PC-9 (cell line): ENCODE data around the gene FOXM1. TPM values are rescaled to one million over a fixed set of nuclear protein-coding genes. Genes with fewer than 3 reads are reported as not detected.

Experiments used
- BruUV-seq: library from RNA; stranded (reverse); fragments of 400-500 nt; replicated peaks from 2 replicates; lab custom pipeline; 2021; lab: Mats Ljungman, UMichigan
- CTCF ChIA-PET: fragments of 300-600 bp; sonication (Branson Sonifier 250); formaldehyde crosslinking; loops from one replicate; lab custom pipeline; 2022; ENCODE audit warnings: antibody characterized with exemption; lab: Charles Lee
- POLR2A ChIA-PET: fragments of 300-600 bp; sonication (Branson Sonifier 250); formaldehyde crosslinking; loops from one replicate; lab custom pipeline; 2022; ENCODE audit warnings: antibody characterized with exemption; ENCODE audit not compliant: unreplicated experiment; lab: Charles Lee
- DNase-seq, 2 experiments: peaks; one replicate each; pipeline versions ENCODE4 v3.0.0 to v3.0.0-alpha.2; 2015 to 2022; ENCODE audit warnings: mixed read lengths in 1 of 2
- H2AFZ ChIP-seq: fragments of 200-600 bp; sonication (generic); 2 replicates; pipeline ENCODE4 v1.8.1; 2017; ENCODE audit warnings: antibody characterized with exemption
- H3F3A ChIP-seq: fragments of 200-600 bp; sonication (generic); 2 replicates; pipeline ENCODE4 v1.8.1; 2017; ENCODE audit warnings: antibody characterized with exemption, mild to moderate bottlenecking, low read depth; ENCODE audit not compliant: insufficient read depth
- H3K27ac ChIP-seq: fragments of 200-600 bp; sonication (generic); 2 replicates; pipeline ENCODE4 v1.6.1; 2016; ENCODE audit warnings: mixed run types
- H3K27me3 ChIP-seq: fragments of 200-600 bp; sonication (generic); 2 replicates; pipeline ENCODE4 v1.6.1; 2016; ENCODE audit warnings: low read depth, mixed run types; ENCODE audit not compliant: insufficient read depth
- H3K36me3 ChIP-seq: fragments of 200-600 bp; sonication (generic); 2 replicates; pipeline ENCODE4 v1.6.1; 2016; ENCODE audit warnings: low read depth, mixed run types
- H3K4me1 ChIP-seq: fragments of 200-600 bp; sonication (generic); replicated peaks from 2 replicates; pipeline ENCODE4 v1.6.1; 2016; ENCODE audit warnings: mixed run types; ENCODE audit not compliant: insufficient read depth
- H3K4me2 ChIP-seq: fragments of 200-600 bp; sonication (generic); 2 replicates; pipeline ENCODE4 v1.6.1; 2017; ENCODE audit warnings: mixed run types
- H3K4me3 ChIP-seq: fragments of 200-600 bp; sonication (generic); 2 replicates; pipeline ENCODE4 v1.6.1; 2016; ENCODE audit warnings: mixed run types
- H3K79me2 ChIP-seq: fragments of 200-600 bp; sonication (generic); 2 replicates; pipeline ENCODE4 v1.6.1; 2017; ENCODE audit warnings: low read depth, mixed run types
- H3K9me2 ChIP-seq: fragments of 200-600 bp; sonication (generic); 2 replicates; pipeline ENCODE4 v1.8.1; 2017; ENCODE audit warnings: mild to moderate bottlenecking; ENCODE audit not compliant: insufficient read depth
- H3K9me3 ChIP-seq: fragments of 200-600 bp; sonication (generic); 2 replicates; pipeline ENCODE4 v1.8.1; 2016; ENCODE audit warnings: low read depth; ENCODE audit not compliant: insufficient read depth
- H4K20me1 ChIP-seq: fragments of 200-600 bp; sonication (generic); 2 replicates; pipeline ENCODE4 v1.8.1; 2017; ENCODE audit not compliant: insufficient read depth
- CTCF ChIP-seq: fragments of 200-600 bp; sonication (generic); conservative IDR thresholded peaks from 2 replicates; pipeline ENCODE4 v1.6.1; 2017; ENCODE audit warnings: mixed run types, antibody characterized with exemption, mild to moderate bottlenecking, moderate library complexity
- EZH2 ChIP-seq: fragments of 200-600 bp; sonication (generic); IDR thresholded peaks from 2 replicates; pipeline ENCODE4 v1.8.0; 2017; ENCODE audit warnings: antibody characterized with exemption, low read depth
- intact Hi-C: fragments of 100-400 bp; cut with micrococcal nuclease; formaldehyde crosslinking; loops from one replicate; pipeline ENCODE4 v1.10.0; 2022; ENCODE audit not compliant: unreplicated experiment
- total RNA-seq: library from RNA; stranded (reverse); gene quantifications from 2 replicates; pipeline ENCODE4 v1.2.3, GENCODE V29; 2021

FOXM1 gene
- total RNA-seq, 1 experiment from 2014 or later = 225 TPM

- H4K20me1 ChIP-seq = no peaks in the 10 kb centered on the region
- DNase-seq = no peak
- BruUV-seq = no TSS peak
- H3K9me3 ChIP-seq = no peaks in the 10 kb centered on the region
- TF ChIP-seq EZH2 (no peak), CTCF (no peak)
- H3K9me2 ChIP-seq = no peaks in the 10 kb centered on the region
- H3F3A ChIP-seq = peaks cover 6% of the 10 kb centered on the region
- H3K4me1 ChIP-seq = no peaks in the 10 kb centered on the region
- POLR2A ChIA-PET = no interaction called here
- CTCF ChIA-PET = interaction anchor here (0.6 kb wide), 3 partner anchors 17 to 114 kb away, joined by 5 to 7 read pairs (median 5); no protein-coding TSS in a partner anchor
- intact Hi-C loops = no loop called here
- 0 out of 2 replicates have a peak, but pooled peaks cover 3% of the 10 kb centered on the region for H3K36me3 ChIP-seq
- H3K4me3 ChIP-seq = no peak overlapping the region
- no peaks in the 10 kb centered on the region for H3K27me3 ChIP-seq
- H3K4me2 ChIP-seq = no peak overlapping the region
- no peak overlapping the region for H2AFZ ChIP-seq
- H3K27ac ChIP-seq = no peak overlapping the region
- H3K79me2 ChIP-seq = no peaks in the 10 kb centered on the region
These were observed 18.6 kb downstream of the FOXM1 start for GRCh38 chr12:2858334-2858733.

DNA sequence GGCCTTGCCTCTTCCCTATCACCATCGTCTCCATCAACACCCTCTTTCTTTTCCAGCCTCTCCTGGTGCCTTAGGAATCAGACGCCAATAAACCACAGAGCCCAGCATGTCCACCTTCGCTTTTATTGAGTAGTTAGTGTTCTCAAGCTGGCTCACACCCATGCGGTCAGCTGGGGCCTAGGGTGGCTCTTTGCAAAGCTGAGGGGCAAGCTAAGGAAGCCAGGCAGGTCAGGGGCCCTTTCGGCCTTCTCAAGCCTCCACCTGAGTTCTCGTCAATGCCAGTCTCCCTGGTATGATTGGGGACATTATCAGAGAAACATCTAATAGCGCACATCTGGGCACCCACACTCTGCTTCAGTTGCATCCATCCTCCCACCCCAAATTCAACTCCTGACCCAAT, 19.4 kb downstream of the FOXM1 start:
- Histone ChIP-seq H3K79me2 (no peaks in the 10 kb centered on the region), H3K4me1 (no peaks in the 10 kb centered on the region), H3K9me3 (no peaks in the 10 kb centered on the region), H4K20me1 (no peaks in the 10 kb centered on the region), H3K4me2 (no peak overlapping the region), H3K9me2 (no peaks in the 10 kb centered on the region), H3K36me3 (0 out of 2 replicates have a peak, but pooled peaks cover 3% of the 10 kb centered on the region), H3K27ac (no peak overlapping the region), H3K27me3 (no peaks in the 10 kb centered on the region), H3K4me3 (no peak overlapping the region), H3F3A (peaks cover 6% of the 10 kb centered on the region), H2AFZ (no peak overlapping the region)
- TF ChIP-seq CTCF (no peak), EZH2 (no peak)
- ChIA-PET POLR2A (no interaction called here), CTCF (interaction anchor here (0.6 kb wide), 1 partner anchor 18 kb away, joined by 5 read pairs; no protein-coding TSS in a partner anchor)
- TSS peak; percentile 27 for BruUV-seq
- no peak for DNase-seq
- intact Hi-C loops = no loop called here

DNA sequence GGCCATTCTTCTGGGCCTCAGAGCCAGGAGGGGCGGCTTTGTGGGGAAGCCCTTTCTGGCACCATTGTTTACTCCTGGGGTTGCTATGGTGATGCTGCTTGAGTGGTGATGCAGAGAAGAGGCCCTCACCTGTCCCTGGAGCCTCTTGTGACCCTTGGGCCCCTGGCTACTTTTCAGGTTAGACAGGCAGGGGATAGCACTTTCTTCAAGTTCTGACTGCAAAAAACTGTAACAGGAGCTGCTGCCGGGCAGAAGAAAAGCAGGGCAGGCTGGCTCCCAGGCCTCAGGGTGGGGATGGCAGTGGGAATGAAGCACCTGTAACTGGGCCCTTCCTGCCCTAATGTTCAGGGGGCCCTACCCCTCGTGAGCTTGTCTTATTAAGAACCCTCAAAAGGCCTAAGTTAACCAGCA, 19.9 kb downstream of the FOXM1 start, which contains the start of gene TEX52:
TEX52 (minus strand) TSS at position 19 of the 411 bp plus-strand sequence; CDS start at position 6, 13 bp downstream.
- CTCF ChIA-PET = no interaction called here
- intact Hi-C loops = no loop called here

More for the DNA sequence above, 19.9 kb downstream of the FOXM1 start, which contains the start of gene TEX52:
- no peak within 1 kb of the TSS for H3K4me3 ChIP-seq
- TF ChIP-seq EZH2 = no peak
- TF ChIP-seq CTCF = no peak
- no peaks in the 10 kb centered on the region for H4K20me1 ChIP-seq
- no peaks in the 10 kb centered on the region for H3K9me2 ChIP-seq
- H3F3A ChIP-seq = peaks cover 6% of the 10 kb centered on the region
- 0 out of 2 replicates have a peak, but pooled peaks cover 3% of the 10 kb centered on the region for H3K36me3 ChIP-seq
- no peaks in the 10 kb centered on the region for H3K79me2 ChIP-seq
- H3K4me2 ChIP-seq = no peak within 1 kb of the TSS
- H3K9me3 ChIP-seq = no peaks in the 10 kb centered on the region
- no TSS peak for BruUV-seq
- peak; percentile 39 to 42 for DNase-seq
- no peaks in the 10 kb centered on the region for H3K4me1 ChIP-seq
- POLR2A ChIA-PET = interaction anchor here (0.5 kb wide), 1 partner anchor 65 kb away, joined by 6 read pairs; no protein-coding TSS in a partner anchor
- no peaks in the 10 kb centered on the region for H3K27me3 ChIP-seq
- H2AFZ ChIP-seq = no peak within 1 kb of the TSS
- H3K27ac ChIP-seq = no peak within 1 kb of the TSS
